Caco-2 (cell line): ENCODE data around the gene RGS6. TPM values are rescaled to one million over a fixed set of nuclear protein-coding genes. Genes with fewer than 3 reads are reported as not detected.

Source experiments
- BruUV-seq: library from RNA; stranded (reverse); fragments of 400-500 nt; replicated peaks from 2 replicates; lab custom pipeline; 2021; lab: Mats Ljungman, UMichigan
- CTCF ChIA-PET: fragments of 300-600 bp; sonication (Branson Sonifier 250); formaldehyde crosslinking; loops from one replicate; lab custom pipeline; 2022; ENCODE audit warnings: antibody characterized with exemption; lab: Charles Lee
- POLR2A ChIA-PET: fragments of 300-600 bp; sonication (Branson Sonifier 250); formaldehyde crosslinking; loops from one replicate; lab custom pipeline; 2022; ENCODE audit warnings: antibody characterized with exemption; lab: Charles Lee
- DNase-seq, 2 experiments: peaks; one replicate each; pipeline versions ENCODE4 v3.0.0 to v3.0.0-alpha.2; 2020 to 2022
- H3K27me3 ChIP-seq: replicated peaks from 2 replicates; pipeline ENCODE4 v1.6.0; 2011; ENCODE audit warnings: low read length; ENCODE audit not compliant: control insufficient read depth, insufficient read depth
- H3K36me3 ChIP-seq: 2 replicates; pipeline ENCODE4 v1.5.1; 2011; ENCODE audit warnings: low read length; ENCODE audit not compliant: control insufficient read depth, insufficient read depth
- H3K4me1 ChIP-seq: fragments of 250-450 bp; sonication (Bioruptor Pico); 2 replicates; pipeline ENCODE4 v1.5.1; 2020; ENCODE audit warnings: mild to moderate bottlenecking
- H3K4me3 ChIP-seq: 2 replicates; pipeline ENCODE4 v1.5.1; 2011; ENCODE audit warnings: low read depth, mild to moderate bottlenecking, control low read depth, low read length
- H3K9me3 ChIP-seq: fragments of 250-450 bp; sonication (Bioruptor Pico); 2 replicates; pipeline ENCODE4 v1.5.1; 2020; ENCODE audit warnings: mild to moderate bottlenecking, moderate library complexity
- H3K27ac Mint-ChIP-seq: one replicate; pipeline ENCODE4 v1.8.0; 2022; ENCODE audit warnings: mixed read lengths; ENCODE audit not compliant: unreplicated experiment
- H3K27me3 Mint-ChIP-seq: one replicate; pipeline ENCODE4 v1.8.0; 2022; ENCODE audit warnings: mixed read lengths; ENCODE audit not compliant: insufficient read depth, unreplicated experiment
- H3K36me3 Mint-ChIP-seq: one replicate; pipeline ENCODE4 v1.8.0; 2022; ENCODE audit warnings: mild to moderate bottlenecking, mixed read lengths; ENCODE audit not compliant: insufficient read depth, unreplicated experiment
- H3K4me1 Mint-ChIP-seq: one replicate; pipeline ENCODE4 v1.8.0; 2022; ENCODE audit warnings: low read depth, mixed read lengths; ENCODE audit not compliant: unreplicated experiment
- H3K4me3 Mint-ChIP-seq: one replicate; pipeline ENCODE4 v1.8.0; 2022; ENCODE audit warnings: mild to moderate bottlenecking, moderate library complexity, mixed read lengths; ENCODE audit not compliant: unreplicated experiment
- H3K9me3 Mint-ChIP-seq: one replicate; pipeline ENCODE4 v1.8.0; 2022; ENCODE audit warnings: mixed read lengths; ENCODE audit not compliant: unreplicated experiment
- CTCF ChIP-seq, 2 experiments: fragments of 200-600 bp in 1 of 2; IDR thresholded peaks; 1 replicate in 1 of 2; 2 replicates in 1 of 2; pipeline versions ENCODE4 v1.5.1 to v1.8.0; 2011 to 2022; ENCODE audit warnings: antibody characterized with exemption in 1 of 2, control low read depth in 1 of 2, inconsistent platforms in 1 of 2, low read depth in 1 of 2, low read length in 1 of 2, mild to moderate bottlenecking in 1 of 2, moderate library complexity in 1 of 2; ENCODE audit not compliant: insufficient read depth in 1 of 2, severe bottlenecking in 1 of 2, unreplicated experiment in 1 of 2
- intact Hi-C: fragments of 100-400 bp; cut with micrococcal nuclease; formaldehyde crosslinking; loops from one replicate; pipeline ENCODE4 v1.10.0; 2022; ENCODE audit not compliant: unreplicated experiment
- total RNA-seq: library from RNA; stranded (reverse); gene quantifications from 2 replicates; pipeline ENCODE4 v1.2.3, GENCODE V29; 2022

RGS6 gene
- total RNA-seq, 1 experiment from 2014 or later: not detected

GRCh38 chr14:72549026-72549425, 616.8 kb downstream of the RGS6 start:
- no peak for DNase-seq
- intact Hi-C loops: no loop called here
- BruUV-seq: no TSS peak
- no peak for TF ChIP-seq CTCF (IDR thresholded peaks at IDR 0.05; ENCODE audit: insufficient read depth in 1 of 2, low read depth in 1 of 2, low read length in 1 of 2, severe bottlenecking in 1 of 2, unreplicated experiment in 1 of 2)
- H3K36me3 ChIP-seq: no peaks in the 10 kb centered on the region
- H3K27ac Mint-ChIP-seq: no peak overlapping the region
- peaks cover 32% of the 10 kb centered on the region for H3K27me3 Mint-ChIP-seq
- H3K4me1 Mint-ChIP-seq: no peaks in the 10 kb centered on the region
- ChIA-PET CTCF (no interaction called here), POLR2A (no interaction called here)
- H3K9me3 Mint-ChIP-seq: no peaks in the 10 kb centered on the region
- no peaks in the 10 kb centered on the region for H3K36me3 Mint-ChIP-seq
- H3K4me1 ChIP-seq: no peaks in the 10 kb centered on the region
- H3K27me3 ChIP-seq: no peaks in the 10 kb centered on the region; the same call in 1 of the 2 replicates
- no peak overlapping the region for H3K4me3 Mint-ChIP-seq
- H3K4me3 ChIP-seq: no peak overlapping the region
- H3K9me3 ChIP-seq: no peaks in the 10 kb centered on the region

- no peaks in the 10 kb centered on the region; the same call in none of the 2 replicates for H3K27me3 ChIP-seq
- DNase-seq: no peak
- H3K36me3 ChIP-seq: no peaks in the 10 kb centered on the region
- Mint-ChIP-seq H3K9me3 (no peaks in the 10 kb centered on the region), H3K4me3 (no peak overlapping the region), H3K36me3 (no peaks in the 10 kb centered on the region), H3K27ac (no peak overlapping the region), H3K4me1 (no peaks in the 10 kb centered on the region), H3K27me3 (peaks cover 34% of the 10 kb centered on the region)
- no peaks in the 10 kb centered on the region for H3K9me3 ChIP-seq
- no peak for TF ChIP-seq CTCF (IDR thresholded peaks at IDR 0.05; ENCODE audit: insufficient read depth in 1 of 2, low read depth in 1 of 2, low read length in 1 of 2, severe bottlenecking in 1 of 2, unreplicated experiment in 1 of 2)
- CTCF ChIA-PET: no interaction called here
- no peaks in the 10 kb centered on the region for H3K4me1 ChIP-seq
- POLR2A ChIA-PET: no interaction called here
- no peak overlapping the region for H3K4me3 ChIP-seq
- BruUV-seq: no TSS peak
- intact Hi-C loops: no loop called here
Measured at GRCh38 chr14:72549854-72550253, 617.6 kb downstream of the RGS6 start.

GRCh38 chr14:72550513-72550912, 618.3 kb downstream of the RGS6 start:
- Histone ChIP-seq H3K4me1 (no peaks in the 10 kb centered on the region), H3K36me3 (no peaks in the 10 kb centered on the region), H3K27me3 (no peaks in the 10 kb centered on the region; the same call in none of the 2 replicates), H3K9me3 (no peaks in the 10 kb centered on the region), H3K4me3 (no peak overlapping the region)
- Mint-ChIP-seq H3K36me3 (no peaks in the 10 kb centered on the region), H3K9me3 (no peaks in the 10 kb centered on the region), H3K27me3 (peaks cover 32% of the 10 kb centered on the region), H3K4me1 (no peaks in the 10 kb centered on the region), H3K4me3 (no peak overlapping the region), H3K27ac (no peak overlapping the region)
- no TSS peak for BruUV-seq
- POLR2A ChIA-PET: no interaction called here
- DNase-seq: no peak
- CTCF ChIA-PET: no interaction called here
- intact Hi-C loops: no loop called here
- no peak for TF ChIP-seq CTCF (IDR thresholded peaks at IDR 0.05; ENCODE audit: insufficient read depth in 1 of 2, low read depth in 1 of 2, low read length in 1 of 2, severe bottlenecking in 1 of 2, unreplicated experiment in 1 of 2)
